Left renal pelvis (tissue), 4 donors: ENCODE data around the gene FBXL15. TPM values are rescaled to one million over a fixed set of nuclear protein-coding genes. Genes with fewer than 3 reads are reported as not detected.
"Not testable (repeated sequence)": the region's sequence is repeated elsewhere in the genome, so short reads cannot be mapped to it uniquely, and the experiment has no call there.

Source experiments
- DNase-seq, 4 donors: peaks; one replicate each; pipeline ENCODE4 v3.0.0-alpha.2; 2013; ENCODE audit warnings: low read depth in 4 of 4, low spot score in 3 of 4
- polyA plus RNA-seq, 4 donors: library from polyadenylated mRNA; unstranded; fragments of 120-200 nt; gene quantifications; one replicate each; pipeline ENCODE4 v1.2.1, GENCODE V29; 2013; ENCODE audit not compliant: insufficient read length in 4 of 4

Gene FBXL15
- polyA plus RNA-seq, 4 donors: 5.3 to 13.5 (median 7.1) TPM

DNA sequence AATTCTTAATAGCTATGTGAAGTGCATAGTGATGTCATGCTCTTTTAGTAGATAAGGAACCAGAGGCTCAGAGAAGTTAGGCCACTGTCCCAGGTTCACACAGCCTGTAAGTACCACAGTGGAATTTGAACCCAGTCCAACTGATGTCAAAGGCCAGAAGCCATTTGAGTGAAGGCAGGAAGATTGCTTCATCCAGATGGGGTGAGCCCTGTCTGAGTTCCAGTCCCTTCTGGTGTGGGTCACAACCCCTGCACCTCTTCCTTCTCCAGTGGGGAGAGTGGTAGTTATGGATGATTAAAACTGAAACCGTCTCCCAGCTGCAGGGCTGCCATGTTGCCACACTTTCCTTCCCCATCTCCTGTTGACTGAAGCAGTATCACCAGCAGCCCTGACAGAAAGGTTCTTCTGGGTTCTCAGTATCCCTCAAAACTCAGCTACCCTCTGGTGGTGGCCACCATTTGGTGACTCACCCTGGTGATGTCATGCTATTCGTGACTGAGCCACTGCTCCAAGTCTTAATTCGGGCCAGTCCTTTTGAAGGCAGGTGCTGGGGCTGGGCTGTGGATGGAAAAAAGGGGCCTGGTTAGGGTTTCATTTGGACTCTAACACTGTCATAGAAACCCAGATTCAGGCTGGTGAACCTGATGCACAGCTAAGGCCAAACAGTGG is 32.2 kb downstream of the FBXL15 start:
- DNase-seq: no peak

DNA sequence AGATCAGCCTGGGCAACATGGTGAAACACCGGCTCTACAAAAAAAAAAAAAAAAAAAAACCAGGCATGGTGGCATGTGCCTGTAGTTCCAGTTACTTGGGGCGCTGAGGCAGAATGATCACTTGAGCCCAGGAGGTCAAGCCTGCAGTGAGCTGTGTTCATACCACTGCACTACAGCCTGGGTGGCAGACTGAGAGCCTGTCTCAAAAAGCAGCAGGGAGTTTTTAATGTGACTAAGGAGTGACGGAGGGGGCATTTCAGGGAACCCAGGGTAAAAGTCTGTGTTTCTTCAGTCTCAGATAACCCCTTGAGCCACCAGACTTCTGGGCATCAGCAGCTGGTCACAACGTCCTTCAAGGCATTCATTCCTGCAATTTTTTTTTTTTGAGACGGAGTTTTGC is 32.9 kb downstream of the FBXL15 start:
- DNase-seq: no peak

DNA sequence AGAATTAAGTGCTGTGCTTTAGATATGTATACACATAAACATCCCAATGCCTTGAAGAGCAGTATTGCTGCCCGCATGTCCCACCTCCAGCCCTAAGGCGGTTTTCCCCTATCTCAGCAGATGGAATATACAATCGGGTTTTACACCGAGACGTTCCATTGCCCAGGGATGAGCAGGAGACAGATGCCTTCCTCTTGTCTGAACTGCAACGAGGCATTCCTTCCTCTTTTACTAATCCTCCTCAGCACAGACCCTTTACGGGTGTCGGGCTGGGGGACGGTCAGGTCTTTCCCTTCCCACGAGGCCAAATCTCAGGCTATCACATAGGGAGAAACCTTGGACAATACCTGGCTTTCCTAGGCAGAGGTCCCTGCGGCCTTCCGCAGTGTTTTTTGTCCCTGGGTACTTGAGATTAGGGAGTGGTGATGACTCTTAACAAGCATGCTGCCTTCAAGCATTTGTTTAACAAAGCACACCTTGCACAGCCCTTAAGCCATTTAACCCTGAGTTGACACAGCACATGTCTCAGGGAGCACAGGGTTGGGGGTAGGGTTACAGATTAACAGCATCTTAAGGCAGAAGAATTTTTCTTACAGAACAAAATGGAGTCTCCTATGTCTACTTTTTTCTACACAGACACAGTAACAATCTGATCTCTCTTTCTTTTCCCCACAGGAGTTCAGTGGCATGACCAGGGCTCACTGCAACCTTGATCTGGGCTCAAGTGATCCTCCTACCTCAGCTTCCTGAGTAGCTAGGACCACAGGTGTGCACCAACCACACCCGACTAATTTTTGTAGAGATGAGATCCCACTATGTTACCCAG is 34.2 kb downstream of the FBXL15 start:
- DNase-seq: not testable (repeated sequence)

DNA sequence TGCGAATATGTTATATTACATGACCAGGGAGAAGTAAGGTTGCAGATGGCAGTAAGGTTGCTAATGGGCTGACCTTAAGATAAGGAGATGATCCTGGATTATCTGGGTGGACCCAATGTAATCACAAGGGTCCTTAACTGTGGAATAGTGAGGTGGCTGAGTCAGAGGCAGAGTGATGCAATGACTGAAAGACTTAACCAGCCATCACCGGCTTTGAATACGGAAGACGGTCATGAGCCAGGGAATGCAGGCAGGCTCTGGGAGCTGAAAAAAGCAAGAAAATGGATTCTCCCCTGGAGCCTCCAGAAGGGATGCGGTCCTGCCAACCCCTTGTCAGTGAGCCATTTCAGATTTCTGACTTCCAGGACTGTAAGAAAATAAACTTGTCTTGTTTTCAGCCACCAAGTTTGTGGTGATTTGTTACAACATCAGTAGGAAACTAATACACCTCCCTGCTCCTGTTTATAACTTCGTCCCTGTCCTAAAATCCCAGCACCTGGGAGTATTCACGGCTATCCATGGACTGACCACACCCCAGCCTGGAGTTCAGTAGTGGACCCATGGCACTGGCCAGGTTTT is 35.3 kb downstream of the FBXL15 start:
- no peak for DNase-seq

DNA sequence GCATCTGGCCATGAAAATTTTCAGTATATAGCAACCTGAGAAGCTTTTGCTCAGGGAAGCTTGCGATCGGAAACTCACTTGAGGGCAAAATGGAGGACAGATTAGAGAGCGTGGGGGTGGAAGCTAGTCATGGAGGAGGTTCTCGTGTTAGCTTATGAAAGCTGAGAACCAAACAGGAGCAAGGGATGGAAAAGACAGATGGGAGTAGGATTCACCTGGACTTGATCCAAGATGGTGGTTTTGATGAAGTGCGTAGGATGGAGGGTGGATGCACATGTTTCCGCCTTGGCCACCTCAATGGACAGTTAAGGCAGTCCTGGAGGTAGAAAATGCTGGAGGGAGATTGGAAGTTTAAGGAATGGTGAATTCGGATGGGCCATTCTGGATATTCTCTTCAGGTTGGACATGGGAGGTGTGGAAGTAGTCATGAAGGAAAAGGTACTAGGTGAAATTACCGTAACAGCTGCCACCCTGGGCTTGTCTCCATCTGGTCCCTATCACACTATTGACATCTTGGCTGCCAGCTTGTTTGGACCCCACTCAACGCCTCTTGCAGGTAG is 37.0 kb downstream of the FBXL15 start:
- DNase-seq: no peak

DNA sequence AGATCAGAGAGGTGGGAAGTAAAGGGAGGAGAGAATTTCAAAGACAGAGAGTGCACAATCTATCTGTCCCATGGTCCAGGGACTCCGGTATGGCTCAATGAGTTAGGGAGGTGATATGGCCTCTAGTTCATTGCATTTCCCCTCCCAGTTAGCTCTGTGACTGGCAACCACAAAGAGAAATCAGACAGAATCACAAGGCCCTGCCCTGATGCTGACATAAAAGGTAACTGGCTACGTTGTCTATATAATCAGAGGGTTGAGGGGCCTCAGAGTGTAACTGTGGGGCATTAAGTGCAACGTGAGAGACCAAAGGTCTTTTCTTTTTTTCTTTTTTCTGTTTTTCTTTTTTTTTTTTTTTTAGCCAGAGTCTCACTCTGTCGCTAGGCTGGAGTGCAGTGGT is 38.0 kb downstream of the FBXL15 start:
- no peak for DNase-seq

DNA sequence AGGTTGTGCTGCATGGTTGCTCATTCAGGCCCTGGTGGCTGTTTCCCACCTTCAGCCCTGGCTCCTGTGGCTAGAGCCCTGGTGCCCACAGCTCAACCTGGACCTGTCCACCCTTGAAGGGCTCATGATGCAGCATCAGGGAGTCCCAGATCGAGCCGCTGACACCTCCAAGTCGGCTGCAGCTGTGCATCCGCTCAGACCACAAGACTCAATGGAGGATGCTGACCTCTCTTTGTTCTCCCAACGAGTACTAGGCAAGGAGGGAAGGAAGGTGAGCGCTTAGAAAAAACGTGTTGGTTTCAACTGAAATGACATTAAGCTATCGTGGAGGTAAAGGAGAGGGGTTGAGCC is 40.2 kb downstream of the FBXL15 start:
- DNase-seq: no peak

DNA sequence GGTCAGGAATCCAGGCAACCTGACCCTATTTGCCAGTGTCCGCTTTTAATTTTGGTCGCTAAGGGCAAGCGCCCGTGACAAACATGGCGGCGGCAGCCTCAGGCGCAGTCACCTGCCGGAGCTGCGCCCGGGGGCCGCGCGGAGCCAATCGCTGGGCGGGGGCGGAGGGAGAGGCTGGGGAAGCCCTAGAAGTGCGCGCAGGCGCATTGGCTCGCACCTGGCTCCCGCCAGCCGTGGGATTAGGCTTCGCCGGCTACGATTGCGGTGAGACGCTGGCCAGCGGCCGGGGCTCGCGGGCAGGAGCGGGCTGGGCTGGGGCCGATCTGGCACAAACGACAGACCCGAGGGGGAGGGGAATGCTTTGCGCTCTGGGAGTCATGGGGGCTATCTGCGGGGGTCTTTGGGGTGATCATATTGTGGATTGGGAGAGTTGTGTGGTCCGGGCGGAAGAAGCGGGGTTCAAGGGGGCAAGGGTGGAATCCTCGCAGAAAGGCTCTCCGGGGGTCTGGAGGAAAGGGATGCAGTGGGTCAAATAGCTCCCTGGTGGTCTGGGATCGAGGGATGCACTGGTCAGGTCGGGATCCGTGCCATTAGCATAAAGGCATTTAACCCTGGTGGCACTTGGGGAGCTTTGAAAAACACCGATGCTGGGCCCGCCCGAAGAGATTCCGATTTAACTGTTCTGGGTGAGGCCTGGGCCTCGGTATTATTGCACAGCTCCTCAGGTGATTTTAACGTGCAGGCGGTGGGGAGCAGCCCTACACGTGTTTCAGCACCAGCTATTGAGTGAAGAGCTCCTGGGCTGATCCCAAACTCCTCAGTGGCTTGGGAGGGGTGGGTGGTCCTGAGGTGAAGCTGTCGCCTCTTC is 40.8 kb downstream of the FBXL15 start:
- peak; percentile 74 to 81 (median 75) for DNase-seq

DNA sequence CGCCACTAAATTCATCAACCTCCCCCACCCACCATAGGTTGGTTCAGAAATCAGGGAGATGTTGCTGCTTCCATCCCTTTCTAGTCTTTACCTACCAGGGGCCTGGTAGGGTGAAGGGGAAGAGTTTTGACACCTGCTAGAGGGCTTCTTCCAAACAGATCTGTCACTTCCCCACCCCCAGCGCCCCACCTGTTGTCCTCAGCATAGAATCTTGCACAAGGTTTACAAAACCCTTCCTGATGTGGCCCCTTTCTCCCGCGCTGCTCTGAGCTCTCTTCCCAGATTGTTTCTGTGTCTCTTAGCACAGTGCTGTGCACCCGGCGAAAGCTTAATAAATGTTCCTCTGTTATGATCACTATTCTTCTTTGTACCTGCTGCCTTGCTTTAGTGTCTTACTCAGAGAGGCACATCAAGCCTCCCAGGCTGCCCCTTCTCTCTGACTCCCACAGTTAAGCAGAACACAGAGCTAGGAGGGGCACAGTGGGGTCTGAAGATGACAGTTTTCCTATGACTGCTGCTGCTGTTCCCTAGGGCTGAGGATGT is 41.9 kb downstream of the FBXL15 start:
- no peak for DNase-seq

DNA sequence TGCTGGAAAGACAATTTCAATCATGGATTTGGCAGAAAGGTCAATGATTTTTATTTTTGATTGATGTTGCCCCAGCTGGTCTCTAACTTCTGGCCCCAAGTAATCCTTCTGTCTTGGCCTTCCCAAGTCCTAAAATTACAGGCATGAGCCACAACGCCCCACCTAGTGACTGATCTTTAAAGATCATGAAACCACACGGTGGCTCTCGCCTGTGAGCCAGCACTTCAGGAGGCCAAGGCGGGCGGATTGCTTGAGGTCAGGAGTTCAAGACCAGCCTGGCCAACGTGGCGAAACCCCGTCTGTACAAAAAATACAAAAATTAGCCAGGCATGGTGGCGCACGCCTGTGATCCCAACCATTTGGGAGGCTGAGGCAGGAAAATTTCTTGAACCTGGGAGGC is 43.3 kb downstream of the FBXL15 start:
- no peak for DNase-seq

DNA sequence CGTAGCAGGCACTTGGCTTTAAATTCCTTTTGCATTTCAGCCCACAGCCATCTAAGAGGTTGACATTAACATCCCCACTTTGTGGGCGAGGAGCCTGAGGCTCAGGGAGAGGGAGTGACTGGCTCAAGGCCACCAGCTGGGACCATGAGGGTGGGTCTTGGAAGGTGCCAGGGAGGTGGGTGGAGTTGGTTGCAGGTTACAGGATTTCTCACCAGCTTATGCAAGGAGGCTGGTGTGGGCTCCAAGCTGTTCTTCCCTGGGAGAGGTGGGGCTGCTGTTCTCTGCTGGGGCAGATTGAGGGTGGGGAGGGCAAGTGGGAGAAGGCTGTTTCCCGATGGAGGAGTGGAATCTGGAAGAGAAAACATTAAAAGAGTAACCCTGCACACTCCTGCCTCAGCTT is 44.8 kb downstream of the FBXL15 start:
- no peak for DNase-seq

DNA sequence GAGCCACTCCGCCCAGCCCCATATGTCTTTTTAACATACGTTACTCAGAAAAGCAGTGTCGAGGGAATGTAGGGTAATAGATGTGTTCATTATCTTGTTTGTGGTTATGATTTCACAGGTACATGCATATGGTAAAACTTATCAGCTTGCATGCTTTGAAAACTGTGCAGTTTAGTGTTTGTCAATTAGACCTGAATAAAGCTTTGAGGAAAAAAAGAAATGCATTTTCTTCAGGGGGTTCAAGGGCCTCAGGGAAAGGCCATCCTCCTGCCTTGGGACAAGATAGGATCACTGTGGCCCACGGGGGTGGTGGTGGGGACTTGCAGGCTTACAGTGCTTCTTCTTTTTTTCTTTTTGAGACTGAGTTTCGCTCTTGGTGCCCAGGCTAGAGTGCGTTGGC is 46.7 kb downstream of the FBXL15 start:
- DNase-seq: no peak

DNA sequence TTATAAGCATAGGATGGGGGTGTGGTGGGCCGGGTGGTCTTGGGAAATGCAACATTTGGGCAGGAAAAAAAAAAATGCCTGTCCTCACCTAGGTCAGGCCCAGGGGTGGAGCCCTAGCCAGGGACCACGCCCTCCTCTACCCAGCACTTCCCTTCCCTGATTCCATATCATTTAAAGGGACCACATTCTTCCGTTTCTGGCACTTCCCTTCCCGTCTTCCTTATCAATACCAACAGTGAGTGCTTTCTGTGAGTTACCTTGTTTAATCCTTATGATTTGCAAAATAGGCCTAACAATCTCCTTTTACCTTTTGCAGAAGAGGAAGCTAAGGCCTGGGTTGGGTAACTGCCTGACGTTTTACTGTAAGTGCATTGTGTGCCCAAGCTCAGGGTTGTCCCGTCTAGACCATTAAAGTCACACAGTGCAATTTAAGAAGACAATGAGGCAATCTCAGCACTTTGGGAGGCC is 47.4 kb downstream of the FBXL15 start:
- no peak for DNase-seq

DNA sequence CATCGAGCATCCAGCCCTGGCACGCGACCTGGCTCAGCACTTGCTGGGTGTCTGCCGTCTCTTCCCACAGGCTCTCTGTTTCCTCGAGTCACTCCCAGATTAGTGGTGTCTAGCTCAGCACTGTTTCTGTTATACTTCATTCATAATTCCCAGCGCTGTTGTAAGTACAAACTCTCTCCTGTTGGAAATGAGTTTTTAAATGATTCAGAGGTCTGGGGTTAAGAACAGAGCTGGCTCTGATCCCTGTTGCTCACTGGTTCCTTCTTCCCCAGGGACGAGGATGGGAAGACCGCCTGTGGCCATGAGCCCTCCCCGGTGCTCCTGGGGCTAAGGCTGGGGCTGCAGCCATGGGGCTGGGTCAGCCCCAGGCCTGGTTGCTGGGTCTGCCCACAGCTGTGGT is 48.0 kb downstream of the FBXL15 start:
- DNase-seq: no peak

DNA sequence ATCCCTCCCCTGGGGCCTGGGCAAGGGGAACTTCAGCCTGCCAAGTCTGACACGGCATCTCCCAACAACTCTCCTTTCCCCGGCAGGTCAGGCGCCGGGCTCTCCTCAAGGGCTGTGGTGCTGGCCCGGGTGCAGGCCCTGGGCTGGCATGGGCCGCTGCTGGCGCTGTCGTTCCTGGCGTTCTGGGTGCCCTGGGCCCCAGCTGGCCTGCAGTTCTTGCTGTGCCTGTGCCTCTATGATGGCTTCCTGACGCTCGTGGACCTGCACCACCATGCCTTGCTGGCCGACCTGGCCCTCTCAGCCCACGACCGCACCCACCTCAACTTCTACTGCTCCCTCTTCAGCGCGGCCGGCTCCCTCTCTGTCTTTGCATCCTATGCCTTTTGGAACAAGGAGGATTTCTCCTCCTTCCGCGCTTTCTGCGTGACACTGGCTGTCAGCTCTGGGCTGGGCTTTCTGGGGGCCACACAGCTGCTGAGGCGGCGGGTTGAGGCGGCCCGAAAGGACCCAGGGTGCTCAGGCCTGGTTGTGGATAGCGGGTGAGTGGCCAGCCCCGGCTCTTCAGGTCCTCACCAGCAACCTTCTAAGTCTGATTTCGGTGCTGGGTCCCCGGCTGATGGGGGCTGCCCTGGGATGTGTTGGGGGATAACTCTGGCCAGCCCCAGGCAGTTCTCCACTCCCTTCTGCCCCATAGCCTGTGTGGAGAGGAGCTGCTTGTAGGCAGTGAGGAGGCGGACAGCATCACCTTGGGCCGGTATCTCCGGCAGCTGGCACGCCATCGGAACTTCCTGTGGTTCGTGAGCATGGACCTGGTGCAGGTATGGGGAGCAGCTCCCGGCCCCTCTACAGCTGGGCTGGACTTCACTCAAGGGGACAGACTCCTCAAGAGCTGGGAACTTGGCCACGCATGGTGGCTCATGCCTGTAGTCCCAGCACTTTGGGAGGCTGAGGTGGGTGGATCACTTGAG is 50.2 kb downstream of the FBXL15 start:
- no peak for DNase-seq
